Lung (tissue), 12 donors: ENCODE results near the gene GPR34. TPM values are rescaled to one million over a fixed set of nuclear protein-coding genes. Genes with fewer than 3 reads are reported as not detected.

Experiments
- ATAC-seq: fragments of 200-7000 bp; cut with Tn5 transposase; one replicate; pipeline ENCODE4 v1.9.1; 2020; ENCODE audit warnings: moderate number of reproducible peaks; ENCODE audit not compliant: insufficient read depth, low FRiP score
- DNase-seq, 3 donors: peaks; one replicate each; pipeline ENCODE4 v3.0.0-alpha.2; 2013 to 2017
- H3K27ac ChIP-seq, 2 donors: one replicate each; pipeline ENCODE4 v1.5.1; 2013; ENCODE audit warnings: mild to moderate bottlenecking in 2 of 2, moderate library complexity in 2 of 2, control low read depth in 1 of 2, inconsistent platforms in 1 of 2, low read depth in 1 of 2, low read length in 1 of 2
- H3K27me3 ChIP-seq, 3 donors: one replicate each; pipeline ENCODE4 v1.5.1; 2013; ENCODE audit warnings: low read length in 2 of 3; ENCODE audit not compliant: control insufficient read depth in 3 of 3, insufficient read depth in 3 of 3
- H3K36me3 ChIP-seq, 4 donors: one replicate each; pipeline ENCODE4 v1.5.1; 2013; ENCODE audit warnings: low read length in 4 of 4, mild to moderate bottlenecking in 1 of 4, moderate library complexity in 1 of 4; ENCODE audit not compliant: control insufficient read depth in 4 of 4, insufficient read depth in 4 of 4
- H3K4me1 ChIP-seq, 5 donors: one replicate each; pipeline ENCODE4 v1.5.1; 2013; ENCODE audit warnings: low read length in 5 of 5, mild to moderate bottlenecking in 2 of 5, moderate library complexity in 1 of 5; ENCODE audit not compliant: control insufficient read depth in 5 of 5, insufficient read depth in 5 of 5
- H3K4me3 ChIP-seq: one replicate; pipeline ENCODE4 v1.5.1; 2013; ENCODE audit warnings: mild to moderate bottlenecking, control low read depth, moderate library complexity
- H3K9ac ChIP-seq, 2 donors: one replicate each; pipeline ENCODE4 v1.5.1; 2013; ENCODE audit warnings: low read length in 2 of 2, control low read depth in 1 of 2; ENCODE audit not compliant: insufficient read depth in 1 of 2
- H3K9me3 ChIP-seq, 4 donors: one replicate each; pipeline ENCODE4 v1.5.1; 2013; ENCODE audit warnings: low read length in 3 of 4, mild to moderate bottlenecking in 1 of 4, moderate library complexity in 1 of 4; ENCODE audit not compliant: control insufficient read depth in 4 of 4, insufficient read depth in 3 of 4
- CTCF ChIP-seq: IDR thresholded peaks from 2 replicates; pipeline ENCODE4 v1.5.1; 2012; ENCODE audit warnings: mild to moderate bottlenecking; ENCODE audit errors: control extremely low read depth, extremely low read depth
- WGBS, 2 donors: extraction: QIAGEN DNeasy Blood & Tissue Kit; methylation state at CpG; one replicate each; pipeline ENCODE4 v1.1.7; 2013; 5-methylcytosine and 5-hydroxymethylcytosine counted together
- polyA plus RNA-seq, 2 donors: library from polyadenylated mRNA; stranded (reverse); fragments of 200-250 nt; gene quantifications; one replicate each; pipeline ENCODE4 v1.2.1, GENCODE V29; 2013
- total RNA-seq, 2 donors: library from RNA; depleted of rRNA in 1 of 2; stranded (reverse); fragments of >200 nt in 1 of 2; gene quantifications; one replicate each; pipeline ENCODE4 v1.2.1, GENCODE V29; 2014 to 2021
- donor health status: control.
- donor health status: control.
- donor health status: Bipolar disorder and iron deficiency.
- donor health status: healthy.
- donor health status: DM: yes; HTN: yes; CAD: no.

The GPR34 gene
- total and polyA plus RNA-seq, 4 donors: 4.3 to 9.8 (median 5.3) TPM

- peak; percentile 11 for ATAC-seq
- H3K27ac ChIP-seq: no peak overlapping the region
- no peak for TF ChIP-seq CTCF
Measured at GRCh38 chrX:41705680-41706374, 17.1 kb downstream of the GPR34 start.

DNA sequence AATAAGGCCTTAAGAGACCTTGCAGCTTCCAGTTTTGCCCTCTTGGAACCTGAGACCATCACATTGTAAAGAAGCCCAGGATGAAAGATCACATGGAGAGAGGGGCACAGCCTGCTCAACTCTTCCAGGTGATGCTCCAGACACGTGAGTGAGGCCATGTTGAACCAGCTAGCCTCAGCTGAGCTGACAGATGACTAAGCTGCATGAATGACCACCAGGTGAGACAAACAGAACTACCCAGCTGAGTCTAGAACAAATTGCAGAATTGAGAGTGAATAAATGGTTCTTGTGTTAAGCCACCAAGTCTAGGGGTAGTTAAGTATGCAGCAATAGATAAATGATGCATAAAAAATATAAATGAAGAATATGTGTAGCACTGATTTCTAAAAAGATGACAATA lies 18.4 kb downstream of the GPR34 start:
- no peak overlapping the region for H3K27ac ChIP-seq
- no peak for TF ChIP-seq CTCF
- H3K9me3 ChIP-seq: peaks cover 0 to 3% (median 0%) of the 10 kb centered on the region in 4 donors
- no peak overlapping the region for H3K9ac ChIP-seq
- H3K36me3 ChIP-seq: no peaks in the 10 kb centered on the region
- DNase-seq (no peak), ATAC-seq (no peak)
- no peaks in the 10 kb centered on the region for H3K4me1 ChIP-seq
- no peak overlapping the region for H3K4me3 ChIP-seq
- 51 to 100% methylated on average over 1 of the region's 1 CpG for WGBS, 2 donors
- peaks cover 0 to 35% (median 6%) of the 10 kb centered on the region in 3 donors for H3K27me3 ChIP-seq

More at GRCh38 chrX:41705680-41706374, 17.1 kb downstream of the GPR34 start:
- Histone ChIP-seq H3K9ac (no peak overlapping the region), H3K4me1 (no peaks in the 10 kb centered on the region), H3K36me3 (no peaks in the 10 kb centered on the region), H3K27me3 (peaks cover 0 to 24% (median 2%) of the 10 kb centered on the region in 3 donors), H3K4me3 (no peak overlapping the region), H3K9me3 (no peaks in the 10 kb centered on the region)
- no peak for DNase-seq
- WGBS, 2 donors: 39 to 57% methylated on average over 3 of the region's 3 CpGs

DNA sequence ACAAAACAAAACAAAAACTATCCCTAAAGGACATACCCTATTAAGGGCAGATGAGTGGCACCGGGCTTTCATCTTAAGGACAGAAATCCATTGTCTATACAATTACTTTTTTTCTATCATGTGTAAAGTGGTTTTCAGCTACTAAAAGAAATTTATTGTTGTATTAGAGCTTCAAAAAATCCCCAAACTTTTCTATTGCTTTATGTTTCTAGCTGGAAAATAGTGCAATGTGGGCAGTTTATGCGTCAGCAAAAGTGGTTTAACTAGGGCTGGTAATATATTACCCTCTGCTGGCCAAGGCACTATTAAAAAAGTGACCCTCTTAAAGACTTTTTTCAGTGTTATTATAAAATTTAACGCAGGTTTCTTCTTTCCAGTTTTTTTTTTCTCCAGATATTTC lies 19.7 kb downstream of the GPR34 start:
- WGBS, 2 donors: 49 to 53% methylated on average over 3 of the region's 3 CpGs
- no peak for TF ChIP-seq CTCF
- no peak for ATAC-seq
- H3K9me3 ChIP-seq: peaks cover 0 to 3% (median 0%) of the 10 kb centered on the region in 4 donors
- H3K27ac ChIP-seq: no peak overlapping the region
- DNase-seq: no peak
- no peaks in the 10 kb centered on the region for H3K4me1 ChIP-seq
- no peak overlapping the region for H3K9ac ChIP-seq
- no peak overlapping the region for H3K4me3 ChIP-seq
- H3K36me3 ChIP-seq: no peaks in the 10 kb centered on the region
- H3K27me3 ChIP-seq: peaks cover 0 to 35% (median 6%) of the 10 kb centered on the region in 3 donors
